IMR-90 (cell line): ENCODE results near the gene FARS2. TPM values are rescaled to one million over a fixed set of nuclear protein-coding genes. Genes with fewer than 3 reads are reported as not detected.

ENCODE experiments used
- ATAC-seq: fragments of 200-7000 bp; cut with Tn5 transposase; 2 replicates; pipeline ENCODE4 v1.9.1; 2020; ENCODE audit warnings: low read depth, mild to moderate bottlenecking, moderate library complexity
- BruUV-seq: library from RNA; stranded (reverse); fragments of 400-500 nt; replicated peaks from 2 replicates; lab custom pipeline; 2021; lab: Mats Ljungman, UMichigan
- CTCF ChIA-PET: fragments of 300-600 bp; formaldehyde crosslinking; extraction: SDS; loops from one replicate; lab custom pipeline; 2021; ENCODE audit warnings: antibody characterized with exemption; lab: Yijun Ruan, JAX
- POLR2A ChIA-PET: fragments of 300-600 bp; sonication (Branson Sonifier 250); formaldehyde crosslinking; loops from one replicate; lab custom pipeline; 2022; ENCODE audit warnings: antibody characterized with exemption; ENCODE audit not compliant: unreplicated experiment; lab: Charles Lee
- DNase-seq: peaks from one replicate; pipeline ENCODE4 v3.0.0; 2013
- H2AFZ ChIP-seq: replicated peaks from 2 replicates; pipeline ENCODE3; 2013; ENCODE audit warnings: low read length, mild to moderate bottlenecking; ENCODE audit not compliant: poor library complexity
- H2AK5ac ChIP-seq: 2 replicates; pipeline ENCODE4 v1.6.1; 2013; ENCODE audit warnings: low read depth, low read length, inconsistent platforms
- H2AK9ac ChIP-seq: replicated peaks from 2 replicates; pipeline ENCODE3; 2013; ENCODE audit warnings: mild to moderate bottlenecking, low read depth, low read length, moderate library complexity; ENCODE audit not compliant: poor library complexity
- H2BK120ac ChIP-seq: 2 replicates; pipeline ENCODE4 v1.6.1; 2013; ENCODE audit warnings: low read depth, low read length, inconsistent platforms
- H2BK15ac ChIP-seq: 3 replicates; pipeline ENCODE4 v1.6.1; 2013; ENCODE audit warnings: low read depth, low read length, inconsistent platforms
- H2BK20ac ChIP-seq: 2 replicates; pipeline ENCODE4 v1.6.1; 2013; ENCODE audit warnings: low read depth, mild to moderate bottlenecking, inconsistent platforms, low read length, moderate library complexity
- H2BK5ac ChIP-seq: 2 replicates; pipeline ENCODE4 v1.6.1; 2013; ENCODE audit warnings: mild to moderate bottlenecking, low read depth, low read length, inconsistent platforms; ENCODE audit not compliant: poor library complexity, severe bottlenecking
- H3K14ac ChIP-seq: replicated peaks from 2 replicates; pipeline ENCODE4 v1.6.1; 2013; ENCODE audit warnings: low read depth, low read length, inconsistent platforms
- H3K18ac ChIP-seq: 2 replicates; pipeline ENCODE4 v1.6.1; 2013; ENCODE audit warnings: low read depth, low read length, control low read depth
- H3K23ac ChIP-seq: 2 replicates; pipeline ENCODE4 v1.6.1; 2013; ENCODE audit warnings: low read depth, low read length, inconsistent platforms
- H3K27ac ChIP-seq: 2 replicates; pipeline ENCODE4 v1.5.1; 2013; ENCODE audit warnings: mild to moderate bottlenecking, control low read depth, low read length; ENCODE audit not compliant: insufficient read depth
- H3K27me3 ChIP-seq: 2 replicates; pipeline ENCODE4 v1.6.1; 2013; ENCODE audit warnings: low read length; ENCODE audit not compliant: control insufficient read depth, insufficient read depth
- H3K36me3 ChIP-seq: 2 replicates; pipeline ENCODE4 v1.6.1; 2013; ENCODE audit warnings: low read length, mixed read lengths; ENCODE audit not compliant: control insufficient read depth, insufficient read depth
- H3K4ac ChIP-seq: 2 replicates; pipeline ENCODE4 v1.6.1; 2013; ENCODE audit warnings: low read depth, low read length, inconsistent platforms
- H3K4me1 ChIP-seq: 2 replicates; pipeline ENCODE4 v1.6.1; 2013; ENCODE audit warnings: low read length, mixed read lengths; ENCODE audit not compliant: control insufficient read depth, insufficient read depth
- H3K4me2 ChIP-seq: 2 replicates; pipeline ENCODE4 v1.6.1; 2013; ENCODE audit warnings: low read depth, mild to moderate bottlenecking, control low read depth, low read length, moderate library complexity
- H3K4me3 ChIP-seq: 2 replicates; pipeline ENCODE4 v1.5.1; 2013; ENCODE audit warnings: low read depth, mild to moderate bottlenecking, control low read depth, low read length, moderate library complexity; ENCODE audit not compliant: insufficient read depth
- H3K56ac ChIP-seq: 2 replicates; pipeline ENCODE4 v1.6.1; 2013; ENCODE audit warnings: low read length, inconsistent platforms; ENCODE audit not compliant: insufficient read depth; ENCODE audit errors: extremely low read depth
- H3K79me1 ChIP-seq, 2 experiments: 2 replicates each; pipeline ENCODE4 v1.6.1; 2013; ENCODE audit warnings: low read length in 2 of 2, inconsistent platforms in 1 of 2, low read depth in 1 of 2
- H3K9ac ChIP-seq: 2 replicates; pipeline ENCODE4 v1.6.1; 2013; ENCODE audit warnings: low read depth, low read length, control low read depth
- H3K9me1 ChIP-seq: 2 replicates; pipeline ENCODE4 v1.6.1; 2013; ENCODE audit warnings: low read length, inconsistent platforms; ENCODE audit not compliant: insufficient read depth
- H3K9me3 ChIP-seq: 2 replicates; pipeline ENCODE4 v1.6.1; 2013; ENCODE audit warnings: low read length; ENCODE audit not compliant: control insufficient read depth, insufficient read depth
- H4K20me1 ChIP-seq: 2 replicates; pipeline ENCODE4 v1.6.1; 2013; ENCODE audit warnings: low read length, inconsistent platforms; ENCODE audit not compliant: insufficient read depth
- H4K5ac ChIP-seq: 2 replicates; pipeline ENCODE4 v1.6.1; 2013; ENCODE audit warnings: mild to moderate bottlenecking, low read depth, low read length, control low read depth
- H4K8ac ChIP-seq, 2 experiments: 2 replicates each; pipeline ENCODE4 v1.6.1; 2013; ENCODE audit warnings: low read depth in 2 of 2, low read length in 2 of 2, control low read depth in 1 of 2, inconsistent platforms in 1 of 2
- H4K91ac ChIP-seq: 2 replicates; pipeline ENCODE4 v1.6.1; 2013; ENCODE audit warnings: low read depth, low read length, inconsistent platforms; ENCODE audit not compliant: insufficient read depth
- BHLHE40 ChIP-seq: fragments of 150-350 bp; IDR thresholded peaks from 2 replicates; pipeline ENCODE4 v1.6.1; 2016; ENCODE audit warnings: mild to moderate bottlenecking, low read depth, low read length
- CEBPB ChIP-seq: IDR thresholded peaks from 2 replicates; pipeline ENCODE4 v1.6.1; 2012; ENCODE audit warnings: low read depth, low read length, improper control_type of control experiment
- MAZ ChIP-seq: IDR thresholded peaks from 2 replicates; pipeline ENCODE4 v1.6.1; 2012; ENCODE audit warnings: low read depth, mild to moderate bottlenecking, low read length, improper control_type of control experiment, moderate library complexity, borderline replicate concordance
- NFE2L2 ChIP-seq: fragments of 150-350 bp; IDR thresholded peaks from 2 replicates; pipeline ENCODE4 v1.6.1; 2016; ENCODE audit warnings: low read depth, mild to moderate bottlenecking, low read length
- POLR2A ChIP-seq: IDR thresholded peaks from 2 replicates; pipeline ENCODE4 v1.6.1; 2012; ENCODE audit warnings: mild to moderate bottlenecking, low read depth, low read length
- RAD21 ChIP-seq: IDR thresholded peaks from 2 replicates; pipeline ENCODE4 v1.6.1; 2012; ENCODE audit warnings: low read length, improper control_type of control experiment
- RCOR1 ChIP-seq: IDR thresholded peaks from 2 replicates; pipeline ENCODE4 v1.6.1; 2012; ENCODE audit warnings: mild to moderate bottlenecking, low read length, improper control_type of control experiment; ENCODE audit not compliant: insufficient replicate concordance
- RFX5 ChIP-seq: IDR thresholded peaks from 2 replicates; pipeline ENCODE4 v1.8.0; 2012; ENCODE audit warnings: low read depth, mild to moderate bottlenecking, low read length, moderate library complexity
- SMC3 ChIP-seq: fragments of 150-350 bp; IDR thresholded peaks from 2 replicates; pipeline ENCODE4 v1.6.1; 2016; ENCODE audit warnings: low read depth, mild to moderate bottlenecking, antibody characterized with exemption, low read length, moderate library complexity
- WGBS, 2 experiments: methylation state at CpG; one replicate each; pipeline versions ENCODE4 v1.1.5 to v1.1.7; 2013; ENCODE audit warnings: missing lambda C conversion rate in 2 of 2; ENCODE audit not compliant: insufficient read length in 1 of 2; ENCODE audit errors: extremely low coverage in 2 of 2; 5-methylcytosine and 5-hydroxymethylcytosine counted together
- dilution Hi-C: fragments of 300-500 bp; cut with HindIII; formaldehyde crosslinking; loops from one replicate; pipeline ENCODE4 v1.14.3; 2018; ENCODE audit warnings: low sequenced_read_pairs; ENCODE audit not compliant: unreplicated experiment
- in situ Hi-C: fragments of 300-500 bp; cut with MboI; formaldehyde crosslinking; loops from 3 replicates; pipeline ENCODE4 v1.14.3; 2019; ENCODE audit warnings: low sequenced_read_pairs, inconsistent platforms, mixed read lengths
- intact Hi-C: fragments of 100-400 bp; cut with micrococcal nuclease; formaldehyde crosslinking; loops from 2 replicates; pipeline ENCODE4 v1.10.0; 2022
- polyA plus RNA-seq, 3 experiments: library from polyadenylated mRNA; depleted of rRNA; stranded (reverse); fragments of >200 nt; gene quantifications; 2 replicates each; pipeline ENCODE4 v1.2.3, GENCODE V29; 2012; ENCODE audit warnings: low replicate concordance in 1 of 3
- total RNA-seq: library from RNA; depleted of rRNA; stranded (reverse); fragments of >200 nt; gene quantifications from 2 replicates; pipeline ENCODE4 v1.2.3, GENCODE V29; 2012
- TF ChIP-seq, protein P1 (sequence below): fragments of 150-350 bp; IDR thresholded peaks from 2 replicates; pipeline ENCODE4 v1.6.1; 2016; ENCODE audit warnings: low read depth, mild to moderate bottlenecking, low read length, moderate library complexity, borderline replicate concordance
- TF ChIP-seq, protein P2 (sequence below): conservative IDR thresholded peaks from 2 replicates; pipeline ENCODE4 v1.5.1; 2012; ENCODE audit warnings: mild to moderate bottlenecking, low read depth, low read length, improper control_type of control experiment

Gene FARS2
- total and polyA plus RNA-seq, 2 of the 4 experiments (the other 2 are of a cell fraction), result 12.1 to 28.9 TPM

DNA sequence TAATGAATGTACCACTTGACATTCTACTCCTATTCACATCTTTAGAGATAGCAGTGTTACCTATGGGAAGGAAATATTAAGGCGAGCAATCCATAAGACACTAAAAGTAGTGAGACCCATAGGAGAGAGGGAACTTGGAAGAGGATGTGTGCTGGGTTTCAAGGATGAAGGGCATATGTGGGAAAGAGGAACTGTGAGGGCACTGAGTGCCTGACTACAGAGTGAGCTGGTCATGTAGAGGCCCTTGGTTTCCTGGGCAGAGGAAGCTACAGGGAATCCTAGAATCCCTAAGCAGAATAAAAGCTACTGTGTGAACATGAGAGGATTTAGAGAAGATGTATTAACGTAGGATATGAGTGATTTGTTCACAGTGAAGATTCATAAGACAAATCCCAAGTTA, 262.8 kb downstream of the FARS2 start:
- no peak for ATAC-seq
- WGBS, 2 experiments, result 90% methylated on average over 2 of the region's 2 CpGs; no CpG with 5 or more reads in 1 of the 2 experiments
- Histone ChIP-seq H3K4me3 (no peak overlapping the region), H2AK9ac (no peak overlapping the region), H4K20me1 (no peaks in the 10 kb centered on the region), H3K27ac (no peak overlapping the region), H3K9me1 (no peaks in the 10 kb centered on the region; the same call in 1 of the 2 replicates), H2AK5ac (no peak overlapping the region), H4K8ac (no peak overlapping the region), H3K23ac (no peak overlapping the region), H3K56ac (no peak overlapping the region), H2BK15ac (no peak overlapping the region), H3K79me1 (no peaks in the 10 kb centered on the region), H3K14ac (no peak overlapping the region), H3K9me3 (no peaks in the 10 kb centered on the region), H3K27me3 (no peaks in the 10 kb centered on the region), H3K18ac (no peak overlapping the region), H3K4me2 (no peak overlapping the region), H4K91ac (no peak overlapping the region), H2BK120ac (no peak overlapping the region), H3K4ac (no peak overlapping the region), H3K36me3 (no peaks in the 10 kb centered on the region), H2BK5ac (no peak overlapping the region), H3K9ac (no peak overlapping the region), H2AFZ (no peak overlapping the region), H2BK20ac (no peak overlapping the region), H4K5ac (no peak overlapping the region), H3K4me1 (no peaks in the 10 kb centered on the region)
- ChIA-PET CTCF (no interaction called here), POLR2A (no interaction called here)
- in situ Hi-C loops, result no loop called here
- TF ChIP-seq, protein P1, sequence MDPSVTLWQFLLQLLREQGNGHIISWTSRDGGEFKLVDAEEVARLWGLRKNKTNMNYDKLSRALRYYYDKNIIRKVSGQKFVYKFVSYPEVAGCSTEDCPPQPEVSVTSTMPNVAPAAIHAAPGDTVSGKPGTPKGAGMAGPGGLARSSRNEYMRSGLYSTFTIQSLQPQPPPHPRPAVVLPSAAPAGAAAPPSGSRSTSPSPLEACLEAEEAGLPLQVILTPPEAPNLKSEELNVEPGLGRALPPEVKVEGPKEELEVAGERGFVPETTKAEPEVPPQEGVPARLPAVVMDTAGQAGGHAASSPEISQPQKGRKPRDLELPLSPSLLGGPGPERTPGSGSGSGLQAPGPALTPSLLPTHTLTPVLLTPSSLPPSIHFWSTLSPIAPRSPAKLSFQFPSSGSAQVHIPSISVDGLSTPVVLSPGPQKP, result no peak
- no peak for TF ChIP-seq RCOR1
- TF ChIP-seq CEBPB, result no peak
- no peak for TF ChIP-seq SMC3
- no peak for TF ChIP-seq BHLHE40
- no peak for TF ChIP-seq RAD21
- no peak for TF ChIP-seq POLR2A
- no peak for TF ChIP-seq MAZ
- TF ChIP-seq NFE2L2, result no peak
- TF ChIP-seq, protein P2, sequence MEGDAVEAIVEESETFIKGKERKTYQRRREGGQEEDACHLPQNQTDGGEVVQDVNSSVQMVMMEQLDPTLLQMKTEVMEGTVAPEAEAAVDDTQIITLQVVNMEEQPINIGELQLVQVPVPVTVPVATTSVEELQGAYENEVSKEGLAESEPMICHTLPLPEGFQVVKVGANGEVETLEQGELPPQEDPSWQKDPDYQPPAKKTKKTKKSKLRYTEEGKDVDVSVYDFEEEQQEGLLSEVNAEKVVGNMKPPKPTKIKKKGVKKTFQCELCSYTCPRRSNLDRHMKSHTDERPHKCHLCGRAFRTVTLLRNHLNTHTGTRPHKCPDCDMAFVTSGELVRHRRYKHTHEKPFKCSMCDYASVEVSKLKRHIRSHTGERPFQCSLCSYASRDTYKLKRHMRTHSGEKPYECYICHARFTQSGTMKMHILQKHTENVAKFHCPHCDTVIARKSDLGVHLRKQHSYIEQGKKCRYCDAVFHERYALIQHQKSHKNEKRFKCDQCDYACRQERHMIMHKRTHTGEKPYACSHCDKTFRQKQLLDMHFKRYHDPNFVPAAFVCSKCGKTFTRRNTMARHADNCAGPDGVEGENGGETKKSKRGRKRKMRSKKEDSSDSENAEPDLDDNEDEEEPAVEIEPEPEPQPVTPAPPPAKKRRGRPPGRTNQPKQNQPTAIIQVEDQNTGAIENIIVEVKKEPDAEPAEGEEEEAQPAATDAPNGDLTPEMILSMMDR, result no peak
- no peak for TF ChIP-seq RFX5
- no peak for DNase-seq
- intact Hi-C loops, result loop anchor here (1.0 kb wide), 1 partner anchor 20 kb away; no protein-coding TSS in a partner anchor
- BruUV-seq, result no TSS peak
- dilution Hi-C loops, result no loop called here
